Brain microvascular endothelial cell (primary cell): ENCODE data around the gene CDC26.
A peak's percentile ranks its signal among the peaks of the same experiment; 100 is the strongest.

ENCODE experiments used
- DNase-seq: peaks from one replicate; pipeline ENCODE4 v3.0.0-alpha.2; 2020
- H3K27ac ChIP-seq: fragments of 250-450 bp; sonication (Bioruptor Pico); 2 replicates; pipeline ENCODE4 v1.5.1; 2020; ENCODE audit warnings: mild to moderate bottlenecking, moderate library complexity
- H3K27me3 ChIP-seq: fragments of 250-450 bp; sonication (Bioruptor Pico); replicated peaks from 2 replicates; pipeline ENCODE4 v1.5.1; 2020; ENCODE audit warnings: mild to moderate bottlenecking
- H3K36me3 ChIP-seq: fragments of 250-450 bp; sonication (Bioruptor Pico); replicated peaks from 2 replicates; pipeline ENCODE4 v1.5.1; 2020; ENCODE audit warnings: mild to moderate bottlenecking
- H3K4me3 ChIP-seq: 2 replicates; pipeline ENCODE4 v1.5.1; 2011; ENCODE audit warnings: low read depth, mild to moderate bottlenecking, control low read depth, low read length, moderate library complexity
- in situ Hi-C: cut with HindIII; loops from 2 replicates; pipeline ENCODE4 v1.10.0; 2017; ENCODE audit warnings: low sequenced_read_pairs, low pct_ligation_motif_present
- TF ChIP-seq, protein P1 (sequence below): IDR thresholded peaks from 2 replicates; pipeline ENCODE4 v1.5.1; 2011; ENCODE audit warnings: low read depth, mild to moderate bottlenecking, moderate library complexity, low read length, control low read depth, inconsistent platforms; ENCODE audit errors: missing control alignments

CDC26 gene

DNA sequence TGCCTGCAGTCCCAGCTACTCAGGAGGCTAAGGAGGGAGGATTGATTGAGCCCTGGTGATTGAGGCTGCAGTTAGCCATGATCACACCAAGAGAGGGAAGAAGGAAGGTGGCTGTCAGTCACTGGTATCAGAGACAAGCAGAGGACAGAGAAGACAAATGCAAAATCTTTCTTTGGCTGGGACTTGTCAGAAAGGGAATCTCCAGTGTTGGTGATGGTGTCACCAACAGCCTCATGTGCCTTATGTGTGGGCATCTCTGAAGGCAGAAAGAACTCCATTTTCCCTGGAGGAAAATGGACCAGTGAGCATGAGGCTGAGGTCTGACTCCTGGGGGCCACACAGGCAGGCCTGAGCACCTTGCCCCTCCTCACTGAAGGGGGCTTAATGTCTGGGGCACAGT lies 39.9 kb upstream of the CDC26 start:
- DNase-seq = no peak
- H3K27ac ChIP-seq = no peak overlapping the region
- H3K36me3 ChIP-seq = no peaks in the 10 kb centered on the region
- in situ Hi-C loops = no loop called here
- no peak overlapping the region for H3K4me3 ChIP-seq
- peaks cover 2% of the 10 kb centered on the region for H3K27me3 ChIP-seq
- TF ChIP-seq, protein P1, sequence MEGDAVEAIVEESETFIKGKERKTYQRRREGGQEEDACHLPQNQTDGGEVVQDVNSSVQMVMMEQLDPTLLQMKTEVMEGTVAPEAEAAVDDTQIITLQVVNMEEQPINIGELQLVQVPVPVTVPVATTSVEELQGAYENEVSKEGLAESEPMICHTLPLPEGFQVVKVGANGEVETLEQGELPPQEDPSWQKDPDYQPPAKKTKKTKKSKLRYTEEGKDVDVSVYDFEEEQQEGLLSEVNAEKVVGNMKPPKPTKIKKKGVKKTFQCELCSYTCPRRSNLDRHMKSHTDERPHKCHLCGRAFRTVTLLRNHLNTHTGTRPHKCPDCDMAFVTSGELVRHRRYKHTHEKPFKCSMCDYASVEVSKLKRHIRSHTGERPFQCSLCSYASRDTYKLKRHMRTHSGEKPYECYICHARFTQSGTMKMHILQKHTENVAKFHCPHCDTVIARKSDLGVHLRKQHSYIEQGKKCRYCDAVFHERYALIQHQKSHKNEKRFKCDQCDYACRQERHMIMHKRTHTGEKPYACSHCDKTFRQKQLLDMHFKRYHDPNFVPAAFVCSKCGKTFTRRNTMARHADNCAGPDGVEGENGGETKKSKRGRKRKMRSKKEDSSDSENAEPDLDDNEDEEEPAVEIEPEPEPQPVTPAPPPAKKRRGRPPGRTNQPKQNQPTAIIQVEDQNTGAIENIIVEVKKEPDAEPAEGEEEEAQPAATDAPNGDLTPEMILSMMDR = no peak

DNA sequence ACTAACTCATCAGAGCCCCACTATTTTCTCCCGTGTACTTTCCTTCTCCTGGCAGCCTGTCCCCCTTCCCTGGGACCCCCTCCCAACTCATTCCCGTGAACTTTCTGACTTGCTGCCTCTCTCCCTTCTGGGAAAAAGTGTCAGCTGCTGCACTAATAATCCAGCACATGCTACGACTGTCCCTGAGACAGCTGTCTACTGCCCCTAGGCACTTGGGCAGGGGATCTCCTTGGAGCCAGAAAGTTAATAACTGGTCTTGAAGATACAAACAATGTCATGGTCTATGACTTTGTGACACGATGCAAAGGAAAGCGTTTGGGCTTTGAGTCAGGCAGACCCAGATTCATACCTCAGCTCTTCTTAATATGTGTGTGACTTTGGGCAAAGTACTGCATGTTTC lies 37.9 kb upstream of the CDC26 start:
- Histone ChIP-seq H3K27me3 (peaks cover under 1% of the 10 kb centered on the region), H3K27ac (no peak overlapping the region), H3K36me3 (no peaks in the 10 kb centered on the region), H3K4me3 (no peak overlapping the region)
- no peak for DNase-seq
- in situ Hi-C loops = no loop called here
- TF ChIP-seq, protein P1 = no peak

DNA sequence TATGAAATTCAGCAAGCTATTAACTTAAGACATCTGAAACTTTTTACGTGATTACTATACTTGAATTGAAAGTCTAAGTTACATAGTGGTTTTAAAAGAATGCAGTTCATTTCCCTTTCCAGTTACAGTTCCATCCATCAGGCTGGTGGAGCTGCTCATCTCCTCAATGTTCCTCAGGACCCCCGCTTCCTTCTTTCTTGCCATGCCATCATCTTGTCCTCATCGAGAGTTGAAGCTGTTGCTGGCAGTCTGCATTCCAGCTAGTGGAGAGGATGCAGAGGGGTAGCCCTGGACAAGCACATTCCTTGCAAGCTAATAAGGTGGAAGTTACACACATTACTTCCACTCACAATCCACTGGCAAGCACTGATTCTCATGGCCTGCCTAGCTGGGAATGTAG lies 36.6 kb upstream of the CDC26 start:
- Histone ChIP-seq H3K36me3 (no peaks in the 10 kb centered on the region), H3K27me3 (no peaks in the 10 kb centered on the region), H3K4me3 (no peak overlapping the region), H3K27ac (no peak overlapping the region)
- DNase-seq = no peak
- TF ChIP-seq, protein P1 = no peak
- in situ Hi-C loops = no loop called here

DNA sequence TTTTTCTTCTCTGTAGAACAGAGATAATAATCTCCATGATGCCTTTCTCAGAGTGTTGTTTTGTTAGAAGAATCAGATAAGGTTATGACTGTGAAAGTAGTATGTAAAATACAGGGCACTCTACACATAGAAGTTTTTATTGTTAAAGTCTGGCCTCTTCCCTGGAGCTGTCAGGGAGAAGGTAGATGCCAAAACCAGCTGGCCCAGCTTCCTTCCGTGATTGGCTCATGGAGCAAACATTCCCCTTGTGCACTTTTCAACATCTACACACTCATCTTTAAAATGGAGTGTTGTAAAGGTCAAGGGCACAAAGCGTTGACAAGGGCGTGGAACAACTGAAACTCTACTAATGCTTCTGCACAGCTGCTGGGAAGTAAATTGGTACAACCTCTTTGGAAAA lies 35.2 kb upstream of the CDC26 start:
- TF ChIP-seq, protein P1 = no peak
- no peak overlapping the region for H3K4me3 ChIP-seq
- no peaks in the 10 kb centered on the region for H3K27me3 ChIP-seq
- no peak overlapping the region for H3K27ac ChIP-seq
- DNase-seq = no peak
- no peaks in the 10 kb centered on the region for H3K36me3 ChIP-seq
- in situ Hi-C loops = no loop called here

DNA sequence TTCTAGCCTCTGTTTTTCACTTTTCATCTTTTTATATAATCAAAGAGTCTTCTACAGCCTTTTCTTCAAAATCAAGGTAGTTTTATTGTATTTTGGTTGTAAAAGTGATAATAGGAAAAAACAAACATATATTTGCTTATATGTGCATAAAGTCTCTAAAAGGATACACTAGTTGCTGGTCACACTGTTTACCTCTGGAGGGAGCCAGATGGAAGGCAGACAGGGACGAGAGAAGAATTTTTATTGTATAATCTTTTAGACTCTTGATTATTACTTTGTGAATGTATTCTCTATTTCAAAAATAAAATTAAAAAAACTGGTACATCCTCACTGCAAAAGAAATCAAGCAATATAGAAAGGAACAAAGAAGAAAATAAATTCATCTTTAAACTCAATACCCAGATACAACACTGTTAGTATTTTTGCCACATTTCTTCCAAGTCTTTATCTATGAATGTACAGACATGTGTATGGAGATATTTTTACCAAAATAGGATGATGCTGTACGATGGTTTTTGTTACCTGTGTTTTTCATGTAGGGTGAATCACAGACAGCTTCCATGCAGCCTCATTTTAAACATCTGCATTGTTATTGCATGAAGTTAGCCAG lies 33.9 kb upstream of the CDC26 start:
- in situ Hi-C loops = no loop called here
- no peaks in the 10 kb centered on the region for H3K27me3 ChIP-seq
- no peaks in the 10 kb centered on the region for H3K36me3 ChIP-seq
- H3K4me3 ChIP-seq = no peak overlapping the region
- TF ChIP-seq, protein P1 = peak; percentile 80
- H3K27ac ChIP-seq = no peak overlapping the region
- DNase-seq = peak; percentile 36

DNA sequence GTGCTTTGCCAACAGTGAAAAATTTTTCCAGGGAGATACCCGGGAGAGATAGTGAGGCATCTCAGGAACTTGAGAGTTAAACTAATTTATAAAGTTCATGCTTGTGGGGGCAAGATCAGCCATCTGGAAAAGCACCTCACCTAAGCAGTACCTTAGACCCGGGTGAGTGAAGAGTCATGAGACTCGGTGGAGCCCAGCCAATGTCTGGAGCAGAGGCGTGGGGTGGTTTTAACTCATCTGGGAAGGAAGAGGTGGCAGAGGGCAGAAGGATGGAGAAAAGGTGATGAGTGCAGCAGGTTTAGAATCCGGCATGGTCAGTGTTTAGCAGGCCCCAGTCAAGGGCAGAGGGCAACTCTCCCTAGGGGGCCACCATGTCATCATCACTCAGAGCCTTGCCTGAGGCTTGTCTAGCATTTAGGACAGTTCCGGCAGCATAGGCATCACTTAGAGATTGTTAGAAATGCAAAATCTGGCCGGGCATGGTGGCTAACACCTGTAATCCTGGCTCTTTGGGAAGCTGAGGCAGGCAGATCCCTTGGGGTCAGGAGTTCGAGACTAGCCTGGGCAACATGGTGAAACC lies 32.1 kb upstream of the CDC26 start:
- TF ChIP-seq, protein P1 = no peak
- H3K27me3 ChIP-seq = no peaks in the 10 kb centered on the region
- no peak overlapping the region for H3K27ac ChIP-seq
- no peak for DNase-seq
- in situ Hi-C loops = no loop called here
- no peak overlapping the region for H3K4me3 ChIP-seq
- no peaks in the 10 kb centered on the region for H3K36me3 ChIP-seq
